Choroid plexus epithelial cell (primary cell): ENCODE data around the gene TBC1D22B.
"Not testable (repeated sequence)": the region's sequence is repeated elsewhere in the genome, so short reads cannot be mapped to it uniquely, and the experiment has no call there.

Experiments used
- DNase-seq: peaks from one replicate; pipeline ENCODE4 v3.0.0-alpha.2; 2010; ENCODE audit warnings: low read depth
- H3K4me3 ChIP-seq: 2 replicates; pipeline ENCODE4 v1.5.1; 2011; ENCODE audit warnings: low read depth, mild to moderate bottlenecking, control low read depth, low read length, moderate library complexity
- TF ChIP-seq, protein P1 (sequence below): conservative IDR thresholded peaks from 2 replicates; pipeline ENCODE4 v1.5.1; 2011; ENCODE audit warnings: low read depth, mild to moderate bottlenecking, control low read depth, inconsistent platforms, low read length, moderate library complexity

TBC1D22B gene

DNA sequence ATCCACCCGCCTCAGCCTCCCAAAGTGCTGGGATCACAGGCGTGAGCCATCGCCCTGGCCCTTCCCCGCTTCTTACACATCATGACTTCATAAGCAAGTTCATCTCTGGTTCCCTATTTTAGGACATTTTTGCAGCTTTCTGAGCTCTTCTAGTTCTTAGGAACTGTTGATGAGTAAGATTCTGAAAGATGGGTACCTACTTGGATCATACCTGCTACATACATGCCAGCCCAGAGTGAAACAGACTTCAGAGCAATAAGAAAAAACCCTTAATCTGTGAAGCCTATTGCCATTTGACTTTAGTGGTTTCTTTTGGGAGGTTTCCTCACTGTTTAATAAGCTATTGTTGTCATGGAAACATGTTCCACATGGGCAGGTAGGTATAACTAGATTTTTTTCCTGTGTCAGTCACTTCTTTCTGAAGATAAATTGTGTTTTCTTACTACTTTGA lies 28.3 kb downstream of the TBC1D22B start:
- DNase-seq: no peak
- TF ChIP-seq, protein P1, sequence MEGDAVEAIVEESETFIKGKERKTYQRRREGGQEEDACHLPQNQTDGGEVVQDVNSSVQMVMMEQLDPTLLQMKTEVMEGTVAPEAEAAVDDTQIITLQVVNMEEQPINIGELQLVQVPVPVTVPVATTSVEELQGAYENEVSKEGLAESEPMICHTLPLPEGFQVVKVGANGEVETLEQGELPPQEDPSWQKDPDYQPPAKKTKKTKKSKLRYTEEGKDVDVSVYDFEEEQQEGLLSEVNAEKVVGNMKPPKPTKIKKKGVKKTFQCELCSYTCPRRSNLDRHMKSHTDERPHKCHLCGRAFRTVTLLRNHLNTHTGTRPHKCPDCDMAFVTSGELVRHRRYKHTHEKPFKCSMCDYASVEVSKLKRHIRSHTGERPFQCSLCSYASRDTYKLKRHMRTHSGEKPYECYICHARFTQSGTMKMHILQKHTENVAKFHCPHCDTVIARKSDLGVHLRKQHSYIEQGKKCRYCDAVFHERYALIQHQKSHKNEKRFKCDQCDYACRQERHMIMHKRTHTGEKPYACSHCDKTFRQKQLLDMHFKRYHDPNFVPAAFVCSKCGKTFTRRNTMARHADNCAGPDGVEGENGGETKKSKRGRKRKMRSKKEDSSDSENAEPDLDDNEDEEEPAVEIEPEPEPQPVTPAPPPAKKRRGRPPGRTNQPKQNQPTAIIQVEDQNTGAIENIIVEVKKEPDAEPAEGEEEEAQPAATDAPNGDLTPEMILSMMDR: no peak
- no peak overlapping the region for H3K4me3 ChIP-seq

DNA sequence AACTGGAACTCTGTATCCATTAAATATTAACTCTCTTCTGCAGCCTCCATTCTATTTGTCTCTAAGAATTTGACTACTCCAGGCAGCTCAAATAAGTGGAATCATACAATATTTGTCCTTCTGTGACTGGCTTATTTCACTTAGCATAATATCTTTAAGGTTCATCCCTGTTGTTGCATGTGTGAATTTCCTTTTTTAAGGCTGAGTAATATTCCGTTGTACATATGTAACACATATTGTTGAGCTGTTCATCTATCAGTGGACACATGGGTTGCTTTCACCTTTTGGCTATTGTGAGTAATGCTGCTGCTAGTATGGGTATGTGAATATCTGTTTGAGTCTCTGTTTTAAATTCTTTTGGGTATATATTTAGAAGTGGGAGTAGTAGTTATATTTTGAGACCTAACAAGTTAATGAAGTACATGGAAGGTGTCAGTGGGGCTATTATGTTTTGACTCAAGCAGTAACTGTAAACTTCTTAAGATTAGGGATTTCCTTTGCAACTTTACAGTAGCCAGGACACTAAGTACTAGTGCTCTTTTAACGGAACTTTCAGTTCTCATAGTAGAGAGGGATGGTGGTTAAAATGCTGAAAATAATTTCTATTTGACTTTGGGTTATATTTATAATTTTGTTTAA lies 30.1 kb downstream of the TBC1D22B start:
- TF ChIP-seq, protein P1: no peak
- DNase-seq: no peak

DNA sequence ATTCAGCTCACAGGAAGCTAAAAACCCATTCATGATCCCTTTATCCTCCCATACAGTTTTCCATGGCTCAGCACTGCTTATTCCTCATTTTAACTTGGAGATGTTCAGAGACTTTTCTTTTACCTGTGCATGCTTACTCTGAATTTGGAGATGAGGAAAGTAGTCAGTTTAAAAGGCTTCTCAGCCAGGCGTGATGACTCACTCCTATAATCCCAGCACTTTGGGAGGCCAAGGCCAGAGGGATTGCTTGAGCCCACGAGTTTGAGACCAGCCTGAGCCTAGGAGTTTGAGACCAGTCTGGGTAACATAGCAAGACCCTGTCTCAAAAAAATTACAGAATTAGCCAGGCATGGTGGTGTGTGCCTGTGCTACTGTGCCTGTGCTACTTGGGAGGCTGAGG lies 30.7 kb downstream of the TBC1D22B start:
- TF ChIP-seq, protein P1: no peak
- H3K4me3 ChIP-seq: no peak overlapping the region
- no peak for DNase-seq

More for the DNA sequence above, 30.1 kb downstream of the TBC1D22B start:
- no peak overlapping the region for H3K4me3 ChIP-seq

DNA sequence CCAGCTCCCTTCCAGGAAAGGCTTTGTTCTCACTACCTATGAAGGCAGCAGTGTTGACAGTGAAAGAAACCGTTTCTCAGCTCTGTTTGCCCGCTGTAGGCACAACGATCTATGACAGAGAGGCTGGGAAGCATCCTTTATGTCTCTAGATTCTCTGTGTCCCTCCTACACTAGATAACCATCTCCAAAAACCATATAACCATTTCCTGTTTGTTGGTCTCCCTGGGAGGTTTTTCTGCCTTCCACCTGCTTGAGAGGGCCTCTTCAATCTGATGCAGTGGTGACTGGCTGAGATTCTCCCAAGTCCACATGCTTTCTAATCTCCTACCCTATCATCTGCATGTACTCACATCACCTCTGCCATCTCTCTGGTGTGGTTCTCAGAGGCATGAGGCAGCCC lies 32.4 kb downstream of the TBC1D22B start:
- TF ChIP-seq, protein P1: no peak
- DNase-seq: no peak
- no peak overlapping the region for H3K4me3 ChIP-seq

DNA sequence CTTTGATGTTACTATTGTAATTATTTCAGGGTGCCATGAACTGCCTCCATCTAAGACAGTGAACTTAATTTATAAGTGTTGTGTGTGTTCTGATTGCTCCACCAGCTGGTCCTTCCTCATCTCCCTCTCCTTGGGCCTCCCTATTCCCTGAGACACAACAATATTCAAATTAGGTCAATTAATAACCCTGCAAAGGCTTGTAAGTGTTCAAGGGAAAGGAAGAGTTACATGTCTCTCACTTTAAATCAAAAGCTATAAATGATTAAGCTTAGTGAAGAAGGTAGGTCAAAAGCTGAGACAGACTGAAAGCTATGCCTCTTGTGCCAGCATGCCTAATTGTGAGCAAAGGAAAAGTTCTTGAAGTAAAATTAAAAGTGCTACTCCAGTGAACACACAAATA lies 35.9 kb downstream of the TBC1D22B start:
- no peak for DNase-seq
- TF ChIP-seq, protein P1: no peak
- no peak overlapping the region for H3K4me3 ChIP-seq

DNA sequence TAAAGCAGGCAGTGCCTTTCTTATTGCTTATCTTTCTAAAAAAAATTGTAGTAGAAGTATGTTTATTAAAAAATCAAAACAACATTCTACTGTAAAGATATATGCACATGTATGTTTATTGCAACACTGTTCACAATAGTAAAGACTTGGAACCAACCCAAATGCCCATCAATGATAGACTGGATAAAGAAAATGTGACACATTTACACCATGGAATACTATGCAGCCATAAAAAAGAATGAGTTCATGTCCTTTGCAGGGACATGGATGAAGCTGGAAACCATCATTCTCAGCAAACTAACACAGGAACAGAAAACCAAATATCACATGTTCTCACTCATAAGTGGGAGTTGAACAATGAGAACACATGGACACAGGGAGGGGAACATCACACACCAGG lies 40.1 kb downstream of the TBC1D22B start:
- H3K4me3 ChIP-seq, DNase-seq: not testable (repeated sequence)

DNA sequence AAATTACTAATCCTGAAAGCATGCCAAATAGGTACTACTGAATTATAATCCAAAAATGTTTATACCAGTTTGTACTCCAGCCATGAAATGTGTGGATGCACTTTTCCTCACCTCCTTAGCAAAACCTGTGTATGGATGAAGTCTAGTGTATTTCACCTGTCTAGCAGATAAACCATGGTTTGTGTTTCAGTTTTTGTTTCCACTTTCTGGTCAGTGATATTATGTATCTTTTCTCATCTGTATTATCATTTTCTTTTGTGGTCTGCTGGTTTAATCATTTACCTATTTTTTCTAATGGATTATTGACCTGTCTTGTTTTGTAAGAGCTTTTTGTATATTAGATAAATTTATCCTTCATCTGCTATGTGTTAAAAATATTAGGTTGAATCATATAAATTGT lies 41.4 kb downstream of the TBC1D22B start:
- DNase-seq: no peak
- TF ChIP-seq, protein P1: no peak
- no peak overlapping the region for H3K4me3 ChIP-seq

DNA sequence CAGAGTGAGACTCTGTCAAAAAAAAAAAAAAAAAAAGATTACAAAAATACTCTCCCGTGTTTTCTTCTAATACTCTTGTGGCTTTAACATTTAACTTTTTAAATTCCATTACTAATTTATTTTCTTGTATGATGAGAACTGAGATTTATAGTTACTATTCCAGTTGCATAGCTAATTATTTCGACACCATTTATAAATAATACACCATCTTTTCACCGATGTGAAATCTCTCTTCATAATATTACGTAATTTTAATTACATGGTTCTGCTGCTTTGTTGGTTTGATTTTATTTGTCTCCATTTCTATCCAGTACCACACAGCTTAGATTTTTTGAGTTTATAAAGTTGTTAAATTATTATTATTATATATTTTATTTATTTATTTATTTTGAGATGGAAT lies 42.4 kb downstream of the TBC1D22B start:
- DNase-seq: no peak
- TF ChIP-seq, protein P1: no peak
- H3K4me3 ChIP-seq: no peak overlapping the region
